GM19438 (cell line): ENCODE results near the gene SLC25A18.

Source experiments
- ATAC-seq: cut with Tn5 transposase; IDR thresholded peaks from one replicate; pipeline ENCODE4 v1.9.1; 2021; ENCODE audit warnings: low read depth; ENCODE audit not compliant: unreplicated experiment

SLC25A18 gene

DNA sequence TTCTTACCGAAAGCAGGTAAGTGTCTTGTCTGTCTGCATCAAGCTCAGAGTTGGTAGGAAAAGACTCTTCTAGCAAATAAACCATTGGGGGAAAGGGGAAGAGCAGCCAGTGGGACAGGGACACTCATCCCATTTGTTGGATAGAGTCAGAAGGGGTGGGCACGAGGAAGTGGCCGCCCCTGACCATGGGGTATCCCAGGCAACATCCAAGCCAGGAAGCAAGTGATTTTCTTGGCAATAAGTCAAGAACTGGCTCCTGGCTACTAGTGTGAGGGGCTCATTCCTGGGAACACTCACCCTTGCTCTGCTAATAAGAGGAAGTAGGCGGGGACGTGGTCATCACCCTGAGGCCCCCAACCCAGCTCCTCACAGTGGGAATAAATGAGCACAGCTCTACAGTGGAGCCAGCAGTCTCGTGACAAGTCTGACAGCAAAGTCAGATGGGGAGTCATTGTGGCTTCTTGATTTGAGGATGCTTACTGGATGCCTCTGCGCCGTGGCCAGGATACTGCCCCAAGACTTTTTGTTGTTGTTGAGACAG, 6.7 kb downstream of the SLC25A18 start:
- ATAC-seq = no peak

DNA sequence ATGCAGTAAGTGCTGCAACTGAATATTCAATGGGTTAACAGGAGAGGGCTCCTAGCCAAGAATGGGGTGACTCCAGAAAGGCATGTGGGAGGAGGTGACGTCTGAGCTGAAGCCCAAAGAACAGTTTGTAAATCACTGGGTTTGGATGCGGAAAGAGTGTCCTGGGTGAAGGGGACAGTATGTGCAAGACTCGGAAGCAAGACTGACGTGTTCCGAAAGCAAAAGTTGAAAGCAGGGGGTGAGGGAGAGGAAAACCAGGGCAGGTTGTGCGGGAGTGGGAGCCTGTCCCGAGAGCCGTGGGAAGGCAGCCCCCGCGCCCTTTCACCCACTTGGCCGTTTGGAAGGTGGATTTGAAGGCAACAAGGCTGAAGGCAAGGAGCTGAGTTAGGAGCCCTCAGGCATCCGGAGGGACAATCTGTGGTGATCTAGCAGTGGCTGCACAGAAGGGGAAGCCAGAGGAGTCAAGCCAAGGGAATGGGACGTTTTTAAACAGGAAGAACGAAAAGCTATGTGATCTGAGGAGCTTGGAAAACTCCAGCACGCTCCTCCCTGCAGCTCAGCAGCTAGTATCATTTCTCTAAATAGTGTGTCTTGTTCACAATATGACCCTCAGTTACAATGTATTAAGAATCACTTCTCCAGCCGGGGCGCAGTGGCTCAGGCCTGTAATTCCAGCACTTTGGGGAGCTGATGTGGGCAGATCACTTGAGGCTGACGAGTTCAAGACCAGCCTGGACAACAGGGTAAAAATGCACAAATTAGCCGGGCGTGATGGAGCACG, 7.7 kb downstream of the SLC25A18 start:
- ATAC-seq = no peak

DNA sequence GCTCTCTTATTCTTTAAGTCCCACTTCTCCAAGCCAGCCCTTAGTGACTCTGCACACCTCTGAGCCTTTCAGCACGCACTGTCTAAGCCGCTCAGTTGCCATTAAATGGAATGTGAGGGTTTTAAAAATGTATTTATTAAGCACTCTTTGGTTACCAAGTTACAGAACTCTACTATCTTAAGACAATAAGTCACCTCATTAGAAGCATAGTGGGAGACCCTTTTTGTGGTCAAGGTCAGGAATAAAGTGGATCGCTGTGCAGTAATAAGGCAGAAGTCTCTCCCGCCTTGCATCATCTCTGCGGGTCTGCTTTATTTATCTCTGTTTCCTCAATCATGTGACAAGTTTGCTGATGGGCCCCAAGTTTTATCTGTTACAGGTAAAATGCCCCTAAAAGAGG, 11.9 kb downstream of the SLC25A18 start:
- ATAC-seq = no peak

DNA sequence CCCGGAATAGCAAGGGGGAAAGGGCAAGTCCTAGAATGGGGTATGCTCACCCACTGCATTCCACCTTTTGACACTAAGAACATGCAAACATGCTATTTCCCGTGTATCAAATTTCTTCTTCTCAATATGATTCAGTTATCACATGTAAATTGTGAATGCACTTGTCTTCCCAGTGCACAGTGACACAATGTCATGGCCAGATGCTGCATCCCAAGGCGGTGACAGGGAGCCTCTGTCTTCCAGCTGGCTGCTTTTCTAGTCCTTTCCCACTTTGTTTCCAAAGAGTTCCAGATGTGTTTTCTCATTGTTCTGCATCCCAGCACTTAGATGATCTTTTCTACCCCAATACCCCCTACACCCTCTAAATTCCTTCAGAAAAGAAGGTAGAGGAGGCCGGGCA, 12.4 kb downstream of the SLC25A18 start:
- ATAC-seq = no peak

DNA sequence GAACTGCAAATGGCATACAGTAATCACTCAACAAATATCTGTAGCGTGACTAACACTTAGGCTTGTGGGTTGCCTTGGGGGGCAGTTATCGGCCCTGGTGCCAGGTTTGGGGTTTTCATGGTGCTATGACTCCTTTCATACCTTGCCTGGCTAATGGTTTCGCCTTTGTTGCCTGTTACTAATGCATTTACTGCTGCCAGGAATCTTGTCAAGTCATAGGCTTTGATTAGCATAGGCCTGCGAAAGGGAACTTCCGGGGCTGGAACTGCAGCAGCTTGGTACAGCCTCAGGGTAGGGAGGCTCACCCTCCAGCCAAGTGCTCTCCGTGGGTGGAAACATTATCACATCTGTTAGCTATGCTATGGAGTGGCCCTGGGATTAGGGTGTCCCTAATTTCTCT, 13.2 kb downstream of the SLC25A18 start:
- no peak for ATAC-seq

DNA sequence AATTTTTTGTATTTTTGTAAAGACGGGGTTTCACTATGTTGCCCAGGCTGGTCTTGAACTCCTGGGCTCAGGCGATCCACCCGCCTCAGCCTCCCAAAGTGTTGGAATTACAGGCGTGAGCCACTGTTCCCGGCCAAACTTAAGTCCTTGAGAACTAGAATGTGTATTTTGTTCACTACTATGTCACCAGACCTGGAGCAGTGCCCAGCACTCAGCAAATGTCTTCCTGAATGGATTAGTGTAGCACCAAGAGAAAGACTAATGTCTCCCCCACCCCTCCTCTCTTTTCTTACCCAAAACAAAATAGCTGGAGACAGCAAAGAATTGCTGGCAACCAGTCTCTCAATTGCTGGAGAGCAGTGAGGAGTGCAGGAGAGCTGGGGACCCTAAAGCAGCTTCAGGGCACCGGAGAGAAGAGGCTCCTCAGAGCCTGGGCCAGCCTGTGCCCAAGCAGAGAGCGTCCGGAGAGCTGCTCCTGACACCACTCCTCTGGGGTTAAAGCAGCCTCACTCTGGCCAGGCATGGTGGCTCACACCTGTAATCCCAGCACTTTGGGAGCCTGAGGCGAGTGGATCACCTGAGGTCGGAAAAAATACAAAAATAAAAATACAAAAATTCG, 14.9 kb downstream of the SLC25A18 start:
- ATAC-seq = no peak

DNA sequence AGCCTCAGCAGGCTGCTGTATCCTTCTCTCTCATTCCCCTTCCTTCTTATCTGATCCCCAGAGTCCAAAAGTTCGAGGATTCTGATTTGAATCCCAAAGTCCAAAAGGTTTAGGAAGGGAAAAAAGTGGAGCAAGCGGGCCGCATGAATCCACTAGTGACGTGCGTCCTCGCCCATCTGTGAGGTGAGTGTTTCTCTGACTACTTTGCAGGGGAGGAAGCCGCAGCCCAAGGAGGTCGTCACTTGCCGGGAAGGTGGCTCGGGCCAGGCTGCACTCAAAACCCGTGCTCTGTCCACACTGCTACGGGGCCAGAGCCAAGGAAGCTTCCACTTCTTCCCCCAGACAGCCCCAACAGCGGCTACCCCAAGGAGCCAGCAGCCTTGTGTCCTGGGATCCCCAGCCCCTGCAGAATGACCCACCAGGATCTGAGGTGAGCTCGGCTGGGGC, 16.3 kb downstream of the SLC25A18 start:
- ATAC-seq = no peak

DNA sequence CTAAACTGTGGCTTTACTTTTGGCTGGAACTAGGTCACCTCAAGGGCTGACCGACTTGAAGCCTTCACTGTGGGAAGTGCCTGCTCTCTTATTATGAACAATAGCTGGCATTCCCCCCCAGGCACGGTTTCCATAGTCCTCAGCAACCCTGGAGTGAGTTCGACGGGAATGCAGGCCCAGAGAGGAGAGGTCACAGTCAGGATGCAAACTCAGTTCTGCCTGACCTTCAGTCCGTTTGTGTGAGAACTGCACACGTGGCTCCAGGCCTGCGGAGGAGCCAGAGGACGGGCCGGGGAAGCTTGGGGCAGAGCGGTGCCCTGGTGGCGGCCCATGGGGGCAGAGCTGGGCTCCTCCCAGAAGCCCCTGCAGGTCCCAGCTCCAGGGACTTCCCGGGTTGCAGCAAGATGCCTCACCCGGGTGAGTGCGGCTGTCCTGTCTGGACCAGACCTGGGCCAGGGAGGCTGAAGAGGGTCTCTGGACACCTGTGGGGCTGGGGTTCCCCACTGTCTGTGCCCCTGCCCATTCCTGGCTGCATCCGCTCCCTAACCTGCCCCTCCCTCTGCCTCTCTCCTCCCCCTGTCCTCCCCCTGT, 17.2 kb downstream of the SLC25A18 start:
- ATAC-seq = no peak

DNA sequence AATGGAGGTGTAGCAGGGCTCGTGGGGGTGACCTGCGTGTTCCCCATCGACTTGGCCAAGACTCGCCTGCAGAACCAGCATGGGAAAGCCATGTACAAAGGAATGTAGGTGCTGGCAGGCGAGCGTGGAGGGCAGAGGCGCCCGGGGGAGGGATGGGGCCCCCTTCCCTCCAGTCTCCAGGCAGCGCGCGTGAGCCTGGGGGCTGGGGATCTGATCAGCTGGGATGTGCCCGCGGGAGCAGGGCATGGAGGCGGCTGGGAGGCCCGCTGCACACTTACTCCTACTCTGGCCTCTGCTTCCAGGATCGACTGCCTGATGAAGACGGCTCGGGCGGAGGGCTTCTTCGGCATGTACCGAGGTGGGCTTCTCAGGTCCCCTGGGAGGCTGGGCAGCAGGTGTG, 17.8 kb downstream of the SLC25A18 start:
- no peak for ATAC-seq

DNA sequence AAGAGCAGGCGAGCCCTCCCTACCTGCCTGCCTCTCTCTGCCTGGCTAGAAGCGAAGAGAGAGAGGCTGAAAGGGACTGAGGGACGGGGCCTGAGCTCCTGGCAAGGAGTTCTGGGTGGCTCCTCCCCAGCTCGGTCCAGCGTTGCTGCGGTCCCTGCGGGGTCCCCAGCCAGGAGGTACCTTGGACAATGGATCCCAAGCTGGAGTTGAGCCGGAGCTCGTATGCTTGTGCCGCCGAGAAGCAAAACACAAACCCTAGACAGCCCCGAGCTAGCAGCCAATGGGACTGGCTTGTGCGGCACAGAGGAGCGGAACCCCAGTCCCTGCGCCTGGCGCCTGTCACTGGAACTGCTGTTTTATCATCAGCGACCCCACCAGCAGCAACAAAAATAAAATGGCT, 18.3 kb downstream of the SLC25A18 start:
- ATAC-seq = no peak

DNA sequence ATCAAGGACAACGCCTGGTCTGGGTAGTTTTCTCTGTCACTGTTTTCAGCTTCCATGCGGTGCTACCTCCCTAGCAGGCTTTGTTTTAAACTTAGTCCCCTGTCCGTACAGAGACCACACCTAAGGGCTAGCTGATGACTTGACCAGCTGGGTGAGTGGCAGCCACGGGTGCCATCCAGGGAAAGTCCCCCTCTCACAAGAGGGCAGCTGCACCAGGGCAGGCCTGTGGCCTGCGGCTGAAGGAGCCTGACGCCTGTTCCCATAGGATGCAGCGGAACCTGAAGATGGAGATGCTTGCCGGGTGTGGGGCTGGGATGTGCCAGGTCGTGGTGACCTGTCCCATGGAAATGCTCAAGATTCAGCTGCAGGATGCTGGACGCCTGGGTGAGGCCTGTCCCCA, 19.9 kb downstream of the SLC25A18 start:
- ATAC-seq = no peak

DNA sequence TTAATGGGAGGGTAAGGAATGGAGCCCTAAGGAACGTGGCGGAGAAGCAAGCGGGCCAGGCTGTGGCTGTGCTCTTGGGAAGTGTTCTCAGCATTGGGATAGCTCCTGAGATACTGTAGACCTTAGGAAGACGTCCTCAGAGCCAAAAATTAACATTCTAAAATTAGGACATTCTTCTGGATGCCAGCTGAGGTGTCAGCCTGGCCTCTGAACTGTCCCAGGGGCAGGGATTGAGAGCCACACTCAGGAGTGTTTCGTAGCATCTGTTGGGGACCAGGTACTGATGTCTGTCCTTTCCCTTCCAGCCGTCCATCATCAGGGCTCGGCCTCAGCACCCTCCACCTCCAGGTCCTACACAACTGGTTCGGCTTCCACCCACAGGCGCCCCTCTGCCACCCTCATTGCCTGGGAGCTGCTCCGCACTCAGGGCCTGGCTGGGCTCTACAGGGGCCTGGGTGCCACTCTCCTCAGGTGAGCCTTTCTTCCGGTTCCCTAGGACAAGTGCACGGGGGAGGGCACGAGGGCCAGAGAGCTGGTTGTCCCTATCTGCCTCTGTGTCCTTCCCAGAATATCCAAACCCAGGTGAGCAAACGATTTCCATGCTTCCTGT, 23.6 kb downstream of the SLC25A18 start:
- no peak for ATAC-seq

DNA sequence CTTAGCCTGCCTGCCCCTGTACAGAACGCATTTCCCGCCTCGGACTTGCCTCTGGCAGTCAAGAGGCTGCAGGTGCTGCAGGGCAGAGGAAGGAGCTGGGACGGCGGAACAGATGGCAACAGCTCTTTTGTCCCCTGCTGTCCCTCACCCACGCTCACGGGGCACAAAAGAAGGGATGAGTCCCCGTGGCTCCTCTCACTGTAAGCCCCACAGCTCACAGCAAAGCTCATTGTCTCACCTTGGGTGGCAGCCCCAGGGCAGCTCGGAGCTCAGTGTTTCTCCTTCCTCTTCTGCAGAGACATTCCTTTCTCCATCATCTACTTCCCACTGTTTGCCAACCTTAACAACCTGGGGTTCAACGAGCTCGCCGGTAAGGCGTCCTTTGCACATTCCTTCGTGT, 24.3 kb downstream of the SLC25A18 start:
- no peak for ATAC-seq

DNA sequence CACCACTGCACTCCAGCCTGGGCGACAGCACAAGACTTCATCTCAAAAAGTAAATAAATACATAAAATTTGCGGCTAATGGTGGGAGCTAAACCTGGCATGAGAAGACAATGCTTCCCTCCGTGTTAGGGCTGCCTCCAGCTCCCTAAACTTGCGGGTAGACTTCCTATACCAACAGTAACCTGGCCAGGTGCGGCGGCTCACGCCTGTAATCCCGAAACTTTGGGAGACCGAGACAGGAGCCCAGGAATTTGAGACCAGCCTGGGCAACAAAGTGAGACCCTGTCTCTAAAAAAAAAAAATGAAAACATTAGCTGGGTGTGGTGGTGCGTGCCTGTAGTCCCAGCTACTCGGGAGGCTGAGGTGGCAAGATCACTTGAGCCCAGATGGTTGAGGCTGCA, 25.3 kb downstream of the SLC25A18 start:
- ATAC-seq = no peak

DNA sequence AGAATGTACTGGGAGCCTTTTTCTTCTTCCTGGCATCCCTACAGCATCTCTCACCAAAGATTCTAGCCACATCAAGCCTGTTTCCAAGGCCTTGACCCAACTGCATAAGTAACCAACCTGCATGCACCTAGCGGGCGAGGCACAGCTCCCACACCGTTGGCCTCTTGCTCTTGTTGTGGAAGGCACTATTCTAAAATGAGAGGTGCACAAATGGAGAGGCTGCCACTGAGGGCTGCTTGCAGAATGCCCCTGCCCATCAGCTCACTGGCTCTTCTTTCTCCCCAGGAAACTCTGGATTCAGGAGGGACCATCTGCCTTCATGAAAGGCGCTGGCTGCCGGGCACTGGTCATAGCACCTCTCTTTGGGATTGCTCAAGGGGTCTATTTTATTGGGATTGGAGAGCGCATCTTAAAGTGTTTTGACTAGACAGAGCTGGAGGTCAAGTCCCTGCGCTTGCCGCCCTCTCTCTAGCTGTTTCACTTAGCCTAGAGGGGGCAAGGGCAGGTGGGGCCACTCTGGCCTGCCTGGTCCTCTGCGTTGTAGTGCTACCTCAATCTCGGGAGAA, 26.6 kb downstream of the SLC25A18 start:
- ATAC-seq = no peak

DNA sequence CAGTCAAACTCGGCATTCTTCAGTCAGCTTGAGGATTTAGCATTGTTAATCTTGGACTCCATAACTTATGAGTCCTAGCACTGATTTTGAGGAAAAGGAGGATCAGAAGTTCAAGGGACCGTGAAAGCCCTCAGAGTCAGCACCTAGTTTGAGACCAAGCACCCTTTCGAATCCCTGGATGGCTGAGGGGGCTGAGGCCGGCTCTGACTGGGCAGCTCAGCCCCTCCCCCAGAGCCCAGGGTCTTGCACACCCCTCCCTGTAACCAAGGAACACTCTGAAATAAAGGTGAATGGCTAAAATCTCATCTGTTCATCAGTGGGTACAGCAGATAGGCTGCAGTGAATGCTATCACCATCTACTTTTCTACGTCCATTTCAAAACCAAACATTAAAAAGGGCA, 27.3 kb downstream of the SLC25A18 start:
- ATAC-seq = no peak

DNA sequence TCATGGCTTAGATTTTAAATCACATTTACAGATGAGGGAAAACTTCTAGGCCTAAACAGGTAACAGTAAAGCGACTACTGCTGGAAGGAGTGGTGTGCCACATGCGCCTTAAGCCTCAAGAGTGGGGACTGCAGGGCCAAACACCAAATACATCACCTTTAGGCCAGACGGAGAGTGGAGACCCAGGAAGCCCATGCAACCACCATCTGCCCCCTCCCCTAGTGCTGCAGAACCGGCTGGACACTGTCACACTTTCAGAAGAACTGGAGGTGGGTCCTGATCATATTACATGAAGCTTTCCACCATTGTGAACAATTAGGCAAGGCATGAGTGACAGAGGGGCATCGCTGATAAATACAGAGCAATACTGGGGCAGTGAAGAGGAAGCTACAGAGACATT, 28.9 kb downstream of the SLC25A18 start:
- ATAC-seq = no peak

DNA sequence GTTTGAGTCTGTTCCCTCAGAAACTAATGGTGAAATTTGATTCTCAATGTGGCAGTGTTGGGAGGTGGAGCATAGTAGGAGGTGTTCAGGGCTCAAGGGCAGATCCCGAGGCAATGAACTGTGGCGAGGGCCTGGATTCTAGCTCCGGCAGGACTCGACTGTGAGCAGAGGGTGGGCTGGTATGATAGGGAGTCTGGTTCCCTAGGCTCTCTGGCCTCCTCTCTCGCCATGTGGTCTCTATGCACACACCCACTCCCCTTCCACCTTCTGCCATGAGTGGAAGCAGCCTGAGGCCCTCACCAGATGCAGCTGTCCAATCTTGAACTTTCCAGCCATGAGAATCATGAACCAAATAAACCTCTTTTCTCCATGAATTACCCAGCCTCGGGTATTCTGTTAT, 32.9 kb downstream of the SLC25A18 start:
- no peak for ATAC-seq

DNA sequence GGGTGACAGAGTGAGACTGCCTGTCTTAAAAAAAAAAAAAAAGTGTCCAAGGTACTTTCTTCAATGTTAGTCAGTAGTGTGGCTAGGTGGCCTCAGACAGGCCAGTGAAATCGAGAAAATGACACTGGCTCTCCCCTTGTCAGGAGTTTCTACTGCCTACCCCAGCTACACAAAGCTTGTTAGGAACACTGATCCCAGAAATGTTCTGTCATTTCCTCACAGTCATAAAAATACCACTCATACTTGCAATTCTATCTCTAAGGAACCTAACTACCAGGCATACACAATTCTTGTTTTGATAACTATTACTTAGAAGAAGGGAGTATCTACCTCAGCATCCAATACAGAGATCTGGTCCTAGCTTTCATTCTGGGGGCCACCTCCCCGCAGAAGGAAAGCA, 33.9 kb downstream of the SLC25A18 start:
- no peak for ATAC-seq

DNA sequence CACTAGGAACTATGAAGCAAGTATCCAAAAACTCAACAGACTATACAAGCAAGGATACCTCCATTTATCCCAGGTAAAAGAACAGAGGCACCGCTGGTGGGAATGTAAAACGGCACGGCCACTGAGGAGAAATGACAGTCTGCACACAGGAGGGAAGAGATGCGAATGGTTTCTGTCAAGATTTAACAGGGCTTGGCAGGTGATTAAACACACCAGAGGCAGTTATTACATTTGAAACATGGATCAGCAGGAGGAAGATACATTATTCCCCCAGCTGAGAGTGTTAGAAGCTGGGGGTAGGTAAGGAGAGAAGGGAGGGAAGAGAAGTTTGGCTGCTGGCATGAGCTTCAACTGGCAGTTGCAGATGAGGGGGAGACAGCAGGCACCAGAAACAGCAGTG, 35.0 kb downstream of the SLC25A18 start:
- no peak for ATAC-seq

DNA sequence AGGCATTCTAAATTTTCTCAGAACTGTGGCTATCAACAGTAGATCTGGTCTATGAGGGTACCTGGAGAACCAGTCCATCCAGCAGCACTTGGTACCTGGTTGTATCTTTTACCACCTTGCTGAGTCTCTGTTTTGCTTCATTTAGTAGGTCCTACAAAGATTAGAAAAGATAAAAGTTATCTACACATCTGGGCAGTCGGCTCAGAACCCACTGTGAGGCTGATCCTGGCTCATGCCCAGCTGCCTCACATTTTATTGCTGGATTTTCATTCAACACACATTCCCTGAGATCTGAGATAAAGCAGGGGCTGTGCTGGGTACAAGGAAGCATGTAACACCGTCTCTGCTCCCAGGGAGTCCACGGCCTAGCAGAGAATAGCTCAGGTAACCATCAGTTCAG, 37.7 kb downstream of the SLC25A18 start:
- ATAC-seq = no peak
